HepG2 (cell line): Measurements from ENCODE around the gene B9D2. TPM values are rescaled to one million over a fixed set of nuclear protein-coding genes. Genes with fewer than 3 reads are reported as not detected.
A peak's percentile ranks its signal among the peaks of the same experiment; 100 is the strongest.

Source experiments
- AGO1 ChIP-seq: fragments of 200-400 bp; formaldehyde crosslinking; IDR thresholded peaks from 2 replicates; pipeline ENCODE4 v1.6.1; 2017; ENCODE audit warnings: mild to moderate bottlenecking, low read depth, low read length, moderate library complexity; ENCODE audit not compliant: poor library complexity, severe bottlenecking
- BRF2 ChIP-seq: sonication (generic); formaldehyde crosslinking; IDR thresholded peaks from 2 replicates; pipeline ENCODE4 v1.8.1; 2022; ENCODE audit warnings: mild to moderate bottlenecking, missing genetic modification reagents
- CREM ChIP-seq, 2 experiments: sonication (generic) in 1 of 2; formaldehyde crosslinking in 1 of 2; IDR thresholded peaks; 2 replicates each; pipeline versions ENCODE4 v1.4.0 to v1.6.1; 2016 to 2020; ENCODE audit warnings: antibody characterized with exemption in 1 of 2, mild to moderate bottlenecking in 1 of 2, missing genetic modification reagents in 1 of 2
- FOXO1 ChIP-seq: sonication (generic); formaldehyde crosslinking; IDR thresholded peaks from 2 replicates; pipeline ENCODE4 v1.4.0; 2020; ENCODE audit warnings: missing genetic modification reagents
- HMGXB4 ChIP-seq, 2 experiments: sonication (generic) in 1 of 2; formaldehyde crosslinking in 1 of 2; IDR thresholded peaks; 2 replicates each; pipeline versions ENCODE4 v1.4.0 to v1.6.1; 2018 to 2020; ENCODE audit warnings: missing genetic modification reagents in 2 of 2, borderline replicate concordance in 1 of 2, low read depth in 1 of 2, mild to moderate bottlenecking in 1 of 2, missing biosample characterization in 1 of 2
- IKZF1 ChIP-seq: fragments of 450-650 bp; IDR thresholded peaks from 2 replicates; pipeline ENCODE4 v1.7.1; 2016
- KAT7 ChIP-seq: IDR thresholded peaks from 2 replicates; pipeline ENCODE4 v1.6.1; 2018; ENCODE audit warnings: borderline replicate concordance, missing compliant biosample characterization
- KDM6A ChIP-seq: IDR thresholded peaks from 2 replicates; pipeline ENCODE4 v1.6.1; 2016; ENCODE audit warnings: low read depth
- PAF1 ChIP-seq: IDR thresholded peaks from 2 replicates; pipeline ENCODE4 v1.6.1; 2016; ENCODE audit warnings: missing genetic modification reagents, missing compliant biosample characterization
- PLRG1 ChIP-seq: fragments of 450-650 bp; conservative IDR thresholded peaks from 2 replicates; pipeline ENCODE4 v1.6.1; 2016
- RFXANK ChIP-seq: IDR thresholded peaks from 2 replicates; pipeline ENCODE4 v1.6.1; 2016
- ZBTB33 ChIP-seq: sonication (generic); formaldehyde crosslinking; IDR thresholded peaks from 2 replicates; pipeline ENCODE4 v1.4.0; 2020; ENCODE audit warnings: missing genetic modification reagents
- ZBTB8A ChIP-seq: sonication (generic); formaldehyde crosslinking; IDR thresholded peaks from 2 replicates; pipeline ENCODE4 v1.4.0; 2020; ENCODE audit warnings: mild to moderate bottlenecking, low read depth, missing genetic modification reagents, borderline replicate concordance
- ZNF124 ChIP-seq: sonication (generic); formaldehyde crosslinking; IDR thresholded peaks from 2 replicates; pipeline ENCODE4 v1.4.0; 2020; ENCODE audit warnings: missing genetic modification reagents
- ZNF136 ChIP-seq: sonication (generic); formaldehyde crosslinking; IDR thresholded peaks from 2 replicates; pipeline ENCODE4 v1.8.1; 2022; ENCODE audit warnings: low read depth, mild to moderate bottlenecking, moderate library complexity, missing genetic modification reagents
- ZNF614 ChIP-seq: IDR thresholded peaks from 2 replicates; pipeline ENCODE4 v1.6.1; 2018; ENCODE audit warnings: missing biosample characterization, missing genetic modification reagents, inconsistent platforms, borderline replicate concordance
- ZNF674 ChIP-seq: sonication (generic); formaldehyde crosslinking; IDR thresholded peaks from 2 replicates; pipeline ENCODE4 v1.5.0; 2020; ENCODE audit warnings: low read depth, mild to moderate bottlenecking, missing genetic modification reagents
- ZNF749 ChIP-seq: sonication (generic); formaldehyde crosslinking; IDR thresholded peaks from 2 replicates; pipeline ENCODE4 v1.8.0; 2022; ENCODE audit warnings: mild to moderate bottlenecking, missing genetic modification reagents, moderate library complexity, borderline replicate concordance
- ZNF816 ChIP-seq: sonication (generic); formaldehyde crosslinking; IDR thresholded peaks from 2 replicates; pipeline ENCODE4 v1.8.0; 2022; ENCODE audit warnings: missing genetic modification reagents, mild to moderate bottlenecking, borderline replicate concordance
- ZNF883 ChIP-seq: sonication (generic); formaldehyde crosslinking; IDR thresholded peaks from 2 replicates; pipeline ENCODE4 v1.5.1; 2020; ENCODE audit warnings: mild to moderate bottlenecking, missing genetic modification reagents; ENCODE audit errors: not compliant biosample characterization
- ZNF891 ChIP-seq: sonication (generic); formaldehyde crosslinking; IDR thresholded peaks from 2 replicates; pipeline ENCODE4 v1.5.0; 2020; ENCODE audit warnings: mild to moderate bottlenecking, missing genetic modification reagents
- ZSCAN9 ChIP-seq: IDR thresholded peaks from 2 replicates; pipeline ENCODE4 v1.6.1; 2016; ENCODE audit warnings: borderline replicate concordance
- polyA plus RNA-seq, 8 experiments: library from polyadenylated mRNA; depleted of rRNA in 3 of 8; stranded (reverse) in 7 of 8; unstranded in 1 of 8; fragments of >200 nt; fragmentation: Illumina TruSeq in 4 of 8; extraction: Trizol in 4 of 8; gene quantifications; 2 replicates each; pipeline versions ENCODE4 v1.2.1 to v1.2.3, GENCODE V29; 2011 to 2016; ENCODE audit warnings: low read depth in 4 of 8, missing spikeins in 1 of 8, mixed read lengths in 1 of 8; ENCODE audit not compliant: insufficient read depth in 1 of 8
- total RNA-seq, 5 experiments: library from RNA; depleted of rRNA; stranded (reverse); fragments of >200 nt; fragmentation: Illumina TruSeq; extraction: Trizol; gene quantifications; 2 replicates each; pipeline ENCODE4 v1.2.3, GENCODE V29; 2016; ENCODE audit warnings: low read depth in 1 of 5
- TF ChIP-seq, protein P1 (sequence below): sonication (generic); formaldehyde crosslinking; IDR thresholded peaks from 2 replicates; pipeline ENCODE4 v1.4.0; 2020; ENCODE audit warnings: missing genetic modification reagents

The B9D2 gene
- total and polyA plus RNA-seq, 2 of the 13 experiments (the other 11 are each of a cell fraction or from before 2014, with no cell fraction given): 3.1 to 4.4 TPM

DNA sequence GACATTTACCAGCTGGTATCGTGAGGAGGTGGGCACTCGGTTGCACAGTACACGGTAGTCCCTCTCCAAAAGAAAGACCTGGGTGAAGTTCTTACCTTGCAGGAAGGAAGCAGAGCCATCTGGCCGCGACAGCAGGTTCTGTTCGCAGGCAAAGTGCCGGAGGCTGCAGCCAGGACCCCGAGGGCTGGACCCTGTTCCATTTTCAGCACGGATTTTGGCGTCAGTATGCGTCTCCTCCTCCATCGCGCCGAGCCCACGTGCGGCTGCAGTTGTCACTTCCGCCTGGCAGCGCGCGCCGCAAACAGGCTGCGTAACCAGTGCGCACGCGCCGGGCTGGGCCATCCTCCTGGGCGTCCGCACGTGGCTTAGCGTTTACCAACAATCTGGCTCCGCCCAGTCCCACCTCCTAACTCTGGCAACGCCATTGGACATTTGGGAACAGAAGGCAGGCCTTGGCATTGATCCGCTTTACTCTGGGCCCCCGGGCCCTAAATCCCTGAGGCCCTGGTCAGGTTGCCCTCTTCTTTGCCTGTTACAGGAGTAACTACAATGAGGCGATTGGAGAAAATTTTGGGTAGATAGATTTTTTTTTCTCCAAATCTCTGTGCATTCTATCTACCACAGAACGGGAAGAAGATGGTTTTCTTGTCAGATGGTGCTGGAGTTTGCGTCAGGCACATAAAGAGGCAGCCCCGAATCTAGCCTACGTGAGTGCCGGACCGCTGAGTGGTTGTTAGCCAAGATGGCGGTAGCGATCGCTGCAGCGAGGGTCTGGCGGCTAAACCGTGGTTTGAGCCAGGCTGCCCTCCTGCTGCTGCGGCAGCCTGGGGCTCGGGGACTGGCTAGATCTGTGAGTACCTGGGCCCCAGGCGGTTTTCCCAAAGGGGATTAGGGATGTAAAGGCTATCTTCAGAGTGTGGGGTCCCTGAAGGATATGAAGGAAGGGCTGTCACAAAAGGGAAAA, 33.4 kb upstream of the B9D2 start, which contains the start of the genes BCKDHA and EXOSC5 (continued):
- TF ChIP-seq, protein P1, sequence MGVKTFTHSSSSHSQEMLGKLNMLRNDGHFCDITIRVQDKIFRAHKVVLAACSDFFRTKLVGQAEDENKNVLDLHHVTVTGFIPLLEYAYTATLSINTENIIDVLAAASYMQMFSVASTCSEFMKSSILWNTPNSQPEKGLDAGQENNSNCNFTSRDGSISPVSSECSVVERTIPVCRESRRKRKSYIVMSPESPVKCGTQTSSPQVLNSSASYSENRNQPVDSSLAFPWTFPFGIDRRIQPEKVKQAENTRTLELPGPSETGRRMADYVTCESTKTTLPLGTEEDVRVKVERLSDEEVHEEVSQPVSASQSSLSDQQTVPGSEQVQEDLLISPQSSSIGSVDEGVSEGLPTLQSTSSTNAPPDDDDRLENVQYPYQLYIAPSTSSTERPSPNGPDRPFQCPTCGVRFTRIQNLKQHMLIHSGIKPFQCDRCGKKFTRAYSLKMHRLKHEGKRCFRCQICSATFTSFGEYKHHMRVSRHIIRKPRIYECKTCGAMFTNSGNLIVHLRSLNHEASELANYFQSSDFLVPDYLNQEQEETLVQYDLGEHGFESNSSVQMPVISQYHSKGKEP (CRISPR knock-in tag): no peak
- peak; percentile 56; the same call in 1 of the 2 replicates for TF ChIP-seq ZNF614 (CRISPR knock-in tag)
- TF ChIP-seq ZNF816: no peak
- peak; percentile 65 for TF ChIP-seq AGO1
- peak; percentile 52 for TF ChIP-seq ZNF883 (CRISPR knock-in tag)
- TF ChIP-seq ZBTB8A (CRISPR knock-in tag): no peak
- peak; percentile 85; the same call in 1 of the 2 replicates for TF ChIP-seq ZNF891 (CRISPR knock-in tag)
- no peak for TF ChIP-seq PLRG1
- TF ChIP-seq ZNF124: 0 out of 2 replicates have a peak, but pooled peaks have one; percentile 45
- TF ChIP-seq BRF2: no peak
- no peak for TF ChIP-seq KDM6A (CRISPR knock-in tag)
- no peak for TF ChIP-seq ZNF674 (CRISPR knock-in tag)
- TF ChIP-seq ZSCAN9: no peak; the same call in 1 of the 2 replicates
- peak; percentile 34; the same call in 1 of the 2 replicates for TF ChIP-seq KAT7 (CRISPR knock-in tag)
- TF ChIP-seq HMGXB4 (CRISPR knock-in tag; IDR thresholded peaks at IDR 0.05; ENCODE audit: borderline replicate concordance in 1 of 2, low read depth in 1 of 2): 0 out of 4 replicates have a peak, but pooled peaks of 1 of the 2 experiments have one; percentile 28
- peak; percentile 67 for TF ChIP-seq FOXO1 (CRISPR knock-in tag)
- TF ChIP-seq ZBTB33 (CRISPR knock-in tag): no peak
- TF ChIP-seq IKZF1: no peak
- no peak for TF ChIP-seq PAF1 (CRISPR knock-in tag)
- TF ChIP-seq RFXANK (CRISPR knock-in tag): no peak; the same call in 1 of the 2 replicates
- 0 out of 2 replicates have a peak, but pooled peaks have one; percentile 78 for TF ChIP-seq ZNF136
- peak; percentile 81 for TF ChIP-seq CREM (IDR thresholded peaks at IDR 0.05)
- TF ChIP-seq CREM (CRISPR knock-in tag; IDR thresholded peaks at IDR 0.05): no peak
- TF ChIP-seq ZNF749: no peak
